ENCODE data around the gene RTP5. TPM values are rescaled to one million over a fixed set of nuclear protein-coding genes. Genes with fewer than 3 reads are reported as not detected.

The RTP5 gene
- total RNA-seq, 1 donor = not detected

DNA sequence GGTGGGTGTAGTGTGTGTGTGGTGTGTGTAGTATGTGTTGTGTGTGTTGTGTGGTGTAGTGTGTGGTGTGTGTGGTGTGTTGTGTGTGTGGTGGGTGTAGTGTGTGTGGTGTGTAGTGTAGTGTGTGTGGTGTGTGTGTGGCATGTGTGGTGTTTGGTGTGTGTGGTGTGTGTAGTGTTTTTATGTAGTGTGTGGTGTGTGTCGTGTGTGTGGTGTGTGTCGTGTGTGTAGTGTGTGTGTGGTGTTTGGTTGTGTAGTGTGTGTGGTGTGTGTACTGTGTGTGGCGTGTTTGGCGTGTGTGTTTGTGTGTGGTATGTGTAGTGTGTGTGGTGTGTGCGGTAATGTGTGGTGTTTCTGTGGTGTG is 4.7 kb upstream of the RTP5 start:
- DNase-seq (ENCODE audit: low read depth) = no peak
- no peak overlapping the region for H3K4me3 ChIP-seq (ENCODE audit: low read depth, low read length)
- TF ChIP-seq, protein P1, sequence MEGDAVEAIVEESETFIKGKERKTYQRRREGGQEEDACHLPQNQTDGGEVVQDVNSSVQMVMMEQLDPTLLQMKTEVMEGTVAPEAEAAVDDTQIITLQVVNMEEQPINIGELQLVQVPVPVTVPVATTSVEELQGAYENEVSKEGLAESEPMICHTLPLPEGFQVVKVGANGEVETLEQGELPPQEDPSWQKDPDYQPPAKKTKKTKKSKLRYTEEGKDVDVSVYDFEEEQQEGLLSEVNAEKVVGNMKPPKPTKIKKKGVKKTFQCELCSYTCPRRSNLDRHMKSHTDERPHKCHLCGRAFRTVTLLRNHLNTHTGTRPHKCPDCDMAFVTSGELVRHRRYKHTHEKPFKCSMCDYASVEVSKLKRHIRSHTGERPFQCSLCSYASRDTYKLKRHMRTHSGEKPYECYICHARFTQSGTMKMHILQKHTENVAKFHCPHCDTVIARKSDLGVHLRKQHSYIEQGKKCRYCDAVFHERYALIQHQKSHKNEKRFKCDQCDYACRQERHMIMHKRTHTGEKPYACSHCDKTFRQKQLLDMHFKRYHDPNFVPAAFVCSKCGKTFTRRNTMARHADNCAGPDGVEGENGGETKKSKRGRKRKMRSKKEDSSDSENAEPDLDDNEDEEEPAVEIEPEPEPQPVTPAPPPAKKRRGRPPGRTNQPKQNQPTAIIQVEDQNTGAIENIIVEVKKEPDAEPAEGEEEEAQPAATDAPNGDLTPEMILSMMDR (IDR thresholded peaks at IDR 0.05; ENCODE audit: insufficient read depth, low read length) = no peak

DNA sequence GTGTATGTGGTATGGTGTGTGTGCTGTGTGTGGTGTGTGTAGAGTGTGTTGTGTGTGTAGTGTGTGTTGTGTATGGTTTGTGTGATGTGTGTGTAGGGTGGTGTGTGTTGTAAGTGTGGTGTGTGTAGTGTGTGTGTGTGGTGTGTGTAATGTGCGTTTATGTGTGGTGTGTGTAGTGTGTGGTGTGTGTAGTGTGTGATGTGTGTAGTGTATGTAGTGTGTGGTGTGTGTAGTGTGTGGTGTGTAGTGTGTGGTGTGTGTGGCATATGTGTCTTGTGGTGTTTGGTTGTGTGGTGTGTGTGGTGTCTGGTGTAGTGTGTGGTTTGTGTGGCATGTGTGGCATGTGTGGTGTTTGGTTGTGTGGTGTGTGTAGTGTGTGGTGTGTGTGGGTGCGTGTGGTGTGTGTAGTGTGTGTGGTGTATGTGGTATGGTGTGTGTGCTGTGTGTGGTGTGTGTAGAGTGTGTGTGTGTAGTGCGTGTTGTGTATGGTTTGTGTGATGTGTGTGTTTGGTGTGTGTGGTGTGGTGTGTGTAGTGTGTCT is 4.0 kb upstream of the RTP5 start:
- TF ChIP-seq, protein P1 (IDR thresholded peaks at IDR 0.05; ENCODE audit: insufficient read depth, low read length) = no peak
- no peak overlapping the region for H3K4me3 ChIP-seq (ENCODE audit: low read depth, low read length)
- no peak for DNase-seq (ENCODE audit: low read depth)

DNA sequence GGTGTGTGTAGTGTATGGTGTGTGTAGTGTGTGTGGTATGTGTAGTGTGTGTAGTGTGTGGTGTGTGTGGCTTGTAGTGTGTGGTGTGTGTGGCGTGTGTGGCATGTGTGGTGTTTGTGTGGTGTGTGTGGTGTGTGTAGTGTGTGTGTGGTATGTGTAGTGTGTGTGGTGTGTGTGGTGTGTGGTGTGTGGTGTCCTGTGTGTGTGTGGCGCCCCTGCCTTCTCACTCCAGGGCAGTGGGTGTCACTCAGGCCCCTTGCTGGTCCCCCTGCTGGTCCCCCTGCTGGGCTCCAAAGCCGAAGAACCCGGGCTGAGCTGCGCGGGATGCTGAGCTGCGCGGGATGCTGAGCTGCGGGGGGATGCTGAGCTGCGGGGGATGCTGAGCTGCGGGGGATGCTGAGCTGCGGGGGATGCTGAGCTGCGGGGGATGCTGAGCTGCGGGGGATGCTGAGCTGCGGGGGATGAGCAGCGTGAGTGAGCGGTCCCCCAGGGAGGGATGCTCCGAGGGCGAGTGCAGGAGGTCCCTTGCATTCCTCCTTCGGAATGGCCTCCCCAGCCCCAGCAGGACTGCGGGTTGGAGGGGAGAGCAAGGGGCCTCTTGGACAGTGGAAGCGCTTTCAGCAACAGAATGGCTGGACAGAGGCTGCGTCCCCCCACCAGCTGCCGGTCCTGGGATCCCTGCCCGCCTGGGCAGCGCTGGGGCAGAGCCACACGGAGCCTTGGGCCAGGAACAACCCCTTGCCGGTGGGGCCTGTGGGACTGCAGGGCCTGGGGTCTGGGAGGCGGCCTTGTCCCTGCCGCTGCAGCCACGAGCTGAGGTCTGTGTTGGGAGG is 3.4 kb upstream of the RTP5 start:
- TF ChIP-seq, protein P1 (IDR thresholded peaks at IDR 0.05; ENCODE audit: insufficient read depth, low read length) = no peak
- H3K4me3 ChIP-seq (ENCODE audit: low read depth, low read length) = no peak overlapping the region
- no peak for DNase-seq (ENCODE audit: low read depth)

DNA sequence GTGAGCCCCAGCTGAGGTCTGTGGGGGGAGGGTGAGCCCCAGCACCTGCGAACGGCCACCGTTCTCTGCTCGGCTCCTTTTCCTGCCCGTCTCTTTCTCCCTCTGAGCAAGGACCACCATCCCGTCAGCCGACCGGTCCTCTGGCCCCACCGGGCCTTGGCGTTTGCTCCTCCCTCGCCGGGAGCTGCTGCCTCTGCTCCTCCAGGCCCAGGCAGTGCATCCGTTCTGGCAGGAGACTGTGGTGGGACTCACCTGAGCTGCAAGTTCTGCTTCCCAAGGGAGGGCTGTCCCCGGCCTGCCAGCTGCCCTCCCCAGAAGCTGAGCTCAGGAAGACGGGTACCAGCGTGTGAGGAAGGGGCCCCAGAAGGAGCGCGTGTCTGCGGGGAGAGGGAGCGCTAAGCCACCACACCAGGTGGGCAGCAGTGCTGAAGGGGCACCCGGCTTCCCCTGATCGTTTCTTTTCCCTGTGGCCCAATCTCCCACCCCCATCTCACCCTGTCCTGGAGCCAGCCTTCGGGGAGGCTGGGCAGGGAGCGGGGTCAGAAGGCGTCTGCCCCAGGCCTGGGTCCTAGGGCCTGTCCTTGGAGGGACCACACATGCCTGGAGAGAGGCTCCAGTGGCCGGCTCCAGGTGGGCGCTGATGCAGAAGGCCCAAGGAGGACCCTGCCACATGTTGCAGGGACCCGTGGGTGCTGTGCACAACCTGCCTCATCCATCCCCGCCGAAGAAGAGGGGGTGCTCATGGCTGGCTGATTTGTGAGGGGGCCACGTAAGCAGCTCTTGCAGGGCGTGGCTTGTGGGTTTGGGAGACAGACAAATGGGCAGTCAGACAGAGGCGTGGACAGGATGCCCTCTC is 2.5 kb upstream of the RTP5 start:
- DNase-seq (ENCODE audit: low read depth) = no peak
- TF ChIP-seq, protein P1 (IDR thresholded peaks at IDR 0.05; ENCODE audit: insufficient read depth, low read length) = no peak
- no peak overlapping the region for H3K4me3 ChIP-seq (ENCODE audit: low read depth, low read length)

DNA sequence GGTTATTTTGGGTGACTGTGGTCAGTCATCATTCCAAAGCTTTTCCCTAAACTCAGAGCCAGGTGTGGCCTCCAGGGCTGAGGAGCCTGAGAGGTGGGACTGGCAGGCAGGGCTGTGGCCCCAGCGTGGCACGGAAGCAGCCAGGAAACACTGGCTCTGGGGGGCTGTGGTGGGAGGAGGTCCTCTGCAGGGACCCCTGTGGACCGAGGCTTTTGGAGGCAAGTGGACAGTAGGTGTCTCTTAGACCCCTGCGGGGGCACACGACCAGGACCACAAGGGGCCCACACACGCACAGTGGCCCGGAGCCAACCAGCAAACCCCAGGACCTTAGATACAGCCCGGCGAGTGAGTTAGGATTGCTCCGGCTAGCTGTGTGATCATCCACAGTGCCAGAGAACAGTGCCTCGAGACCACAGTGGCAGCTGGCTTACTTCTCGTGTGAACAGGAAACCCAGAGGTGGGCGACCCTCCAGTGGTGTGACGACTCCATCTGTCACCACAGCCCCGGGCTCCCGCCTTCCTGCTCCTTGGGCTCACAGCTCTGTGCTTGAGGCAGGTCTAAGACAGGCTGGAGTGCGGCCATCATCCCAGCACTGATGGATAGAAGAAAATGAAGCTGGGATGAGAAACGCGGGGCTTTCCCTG is 1.6 kb upstream of the RTP5 start:
- H3K4me3 ChIP-seq (ENCODE audit: low read depth, low read length) = no peak overlapping the region
- no peak for DNase-seq (ENCODE audit: low read depth)
- TF ChIP-seq, protein P1 (IDR thresholded peaks at IDR 0.05; ENCODE audit: insufficient read depth, low read length) = no peak

DNA sequence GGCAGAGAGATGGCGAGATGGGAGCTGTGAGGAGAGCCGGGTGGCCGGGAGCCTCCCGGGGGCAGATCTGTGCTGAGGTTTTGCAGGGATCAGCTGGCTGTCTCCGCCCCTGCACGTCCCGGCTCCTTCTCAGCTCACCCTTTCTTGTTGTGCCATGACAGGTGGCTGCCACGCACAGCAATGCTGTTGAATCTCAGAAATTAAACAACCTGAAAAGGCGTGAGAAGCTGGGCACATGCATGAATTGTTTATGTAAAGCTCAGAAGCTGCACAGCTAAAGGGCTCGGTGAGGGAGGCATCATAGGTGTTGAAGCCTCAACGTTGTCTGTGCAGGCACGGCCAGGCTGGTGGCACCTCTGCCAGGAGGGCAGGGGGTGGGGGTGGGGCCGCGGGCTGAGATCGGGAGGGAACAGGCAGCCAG is 858 bp upstream of the RTP5 start:
- TF ChIP-seq, protein P1 (IDR thresholded peaks at IDR 0.05; ENCODE audit: insufficient read depth, low read length) = no peak
- no peak overlapping the region for H3K4me3 ChIP-seq (ENCODE audit: low read depth, low read length)
- DNase-seq (ENCODE audit: low read depth) = no peak

Measured in fibroblast of the aortic adventitia (primary cell).